ENCODE measurements around the gene GNB5.

GNB5 gene

DNA sequence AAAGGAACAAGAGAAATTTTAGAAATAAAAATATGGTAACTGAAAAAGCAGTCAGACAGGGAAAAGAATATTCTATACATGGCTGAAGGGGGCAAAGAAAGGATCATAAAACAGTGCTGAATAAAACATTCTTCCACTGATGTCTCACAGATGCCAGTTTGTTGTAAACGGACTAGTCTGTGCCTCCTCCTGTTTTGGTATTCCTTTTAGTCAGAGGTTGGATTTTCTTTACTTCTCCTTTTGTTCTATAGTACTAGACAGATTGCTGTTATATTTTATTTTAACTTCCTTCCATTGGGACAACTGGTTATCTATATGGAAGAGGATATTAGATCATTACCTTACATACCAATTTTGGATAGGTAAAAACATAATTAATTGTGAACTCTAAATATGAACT is 16.0 kb upstream of the GNB5 start:
- DNase-seq (ENCODE audit: low read depth in 2 of 2) = no peak

GRCh38 chr15:52206446-52206845 is 15.3 kb upstream of the GNB5 start:
- no peak for DNase-seq (ENCODE audit: low read depth in 2 of 2)

DNA sequence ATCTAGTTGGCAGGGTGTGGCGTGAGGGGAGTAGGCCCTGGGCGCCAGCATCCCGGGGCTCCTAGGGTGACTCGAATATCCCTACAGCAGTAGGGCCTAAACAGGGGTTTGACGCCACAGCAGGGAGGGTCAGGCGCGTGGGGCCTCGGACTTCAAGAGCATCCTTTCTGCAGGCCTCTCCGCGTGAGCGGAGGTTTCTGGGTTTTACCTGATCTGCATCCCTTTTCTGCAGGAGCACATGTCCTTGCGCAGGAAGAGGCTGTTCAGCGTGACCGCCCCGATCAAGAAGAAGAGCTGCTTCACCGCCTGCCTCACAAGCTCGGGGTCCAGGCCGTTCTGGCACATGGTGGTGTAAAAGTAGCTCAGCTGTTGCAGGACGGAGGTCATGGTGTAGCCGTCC is 13.5 kb upstream of the GNB5 start:
- DNase-seq (ENCODE audit: low read depth in 2 of 2) = no peak

- no peak for DNase-seq (ENCODE audit: low read depth in 2 of 2)
These were observed 9.7 kb upstream of the GNB5 start for GRCh38 chr15:52200831-52201365.

GRCh38 chr15:52199271-52199670 is 8.1 kb upstream of the GNB5 start:
- no peak for DNase-seq (ENCODE audit: low read depth in 2 of 2)

GRCh38 chr15:52196891-52197290 is 5.7 kb upstream of the GNB5 start:
- DNase-seq (ENCODE audit: low read depth in 2 of 2) = no peak

DNA sequence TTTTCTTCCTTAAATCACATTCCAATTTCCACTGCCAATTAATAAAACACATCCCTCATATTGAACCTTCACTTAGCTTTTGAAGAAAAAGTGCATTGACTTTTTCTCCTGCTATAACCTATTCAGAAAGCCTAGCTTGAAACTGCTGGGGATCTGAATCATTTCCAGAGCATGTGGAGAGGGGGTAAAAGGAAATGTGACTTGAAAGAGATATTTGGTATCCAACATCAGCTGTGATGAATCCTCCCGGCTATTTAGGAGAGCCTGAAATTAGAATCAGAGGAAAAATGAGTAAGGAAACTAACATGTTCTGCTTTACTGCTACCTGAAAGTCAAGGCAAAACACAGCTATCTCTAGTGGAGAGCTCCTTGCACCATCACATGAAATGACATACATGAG is 2.6 kb upstream of the GNB5 start:
- DNase-seq (ENCODE audit: low read depth in 2 of 2) = no peak

GRCh38 chr15:52193321-52193720 is 2.1 kb upstream of the GNB5 start:
- no peak for DNase-seq (ENCODE audit: low read depth in 2 of 2)

DNA sequence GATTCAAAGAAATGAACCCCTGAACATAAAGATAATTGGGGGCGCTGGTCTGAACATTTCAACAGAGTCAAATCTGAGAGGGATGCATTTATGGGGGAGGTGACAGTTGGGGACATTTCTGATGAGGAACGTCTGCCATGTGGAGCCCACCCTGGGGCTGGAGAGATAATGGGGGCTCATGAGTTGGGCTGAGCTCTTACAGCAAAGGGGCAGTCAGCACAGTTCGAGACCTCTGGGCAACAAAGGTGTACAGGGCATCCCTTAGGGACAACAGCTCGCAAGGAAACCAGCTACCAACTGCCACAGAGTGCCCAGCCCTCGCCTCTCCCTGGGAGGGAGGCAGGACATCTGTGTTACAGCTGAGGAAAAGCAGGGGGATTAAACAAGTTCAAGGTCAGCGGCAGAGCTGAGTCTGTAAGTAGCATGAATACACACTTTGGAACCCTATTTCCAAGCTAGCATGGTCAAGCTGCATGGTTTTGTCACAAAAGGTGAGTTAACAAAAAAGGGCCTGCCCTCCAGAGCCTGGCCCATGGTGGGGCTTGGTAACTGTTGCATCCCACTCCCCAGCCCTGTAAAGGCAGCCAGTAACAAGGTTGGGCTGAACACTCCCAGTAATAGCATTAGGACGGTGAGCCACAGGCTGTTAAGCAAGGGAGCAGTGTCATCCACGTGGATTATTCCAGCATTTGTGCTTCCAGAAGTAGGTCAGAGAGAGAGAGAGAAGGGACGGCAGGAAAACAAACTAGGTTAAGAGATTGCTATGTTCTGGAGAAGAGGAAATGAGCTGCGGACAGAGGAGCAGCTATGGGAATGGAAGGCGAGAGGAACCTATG is 4.3 kb downstream of the GNB5 start:
- no peak for DNase-seq (ENCODE audit: low read depth in 2 of 2)

- no peak for DNase-seq (ENCODE audit: low read depth in 2 of 2)
These were observed 6.0 kb downstream of the GNB5 start for GRCh38 chr15:52185151-52185561.

DNA sequence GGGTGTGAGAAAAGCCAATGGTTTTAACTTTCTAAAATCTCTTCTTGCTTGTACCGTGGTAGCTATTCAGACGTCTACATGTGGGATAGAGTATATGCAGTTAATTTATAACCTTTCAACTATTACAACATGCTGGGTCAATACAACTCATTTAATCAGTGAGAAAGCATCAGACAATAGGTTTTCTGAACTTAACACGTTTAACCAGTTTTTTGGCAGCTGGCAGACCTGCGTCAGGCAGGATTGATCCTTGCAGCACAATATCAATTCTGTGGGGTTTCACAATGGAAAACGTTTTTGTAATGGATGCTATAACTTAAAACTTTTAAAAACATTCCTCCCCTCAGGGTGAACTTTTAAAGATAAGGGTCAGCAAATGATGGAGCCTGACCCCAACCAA is 6.5 kb downstream of the GNB5 start:
- no peak for DNase-seq (ENCODE audit: low read depth in 2 of 2)

GRCh38 chr15:52183562-52184173 is 7.5 kb downstream of the GNB5 start:
- DNase-seq (ENCODE audit: low read depth in 2 of 2) = no peak

DNA sequence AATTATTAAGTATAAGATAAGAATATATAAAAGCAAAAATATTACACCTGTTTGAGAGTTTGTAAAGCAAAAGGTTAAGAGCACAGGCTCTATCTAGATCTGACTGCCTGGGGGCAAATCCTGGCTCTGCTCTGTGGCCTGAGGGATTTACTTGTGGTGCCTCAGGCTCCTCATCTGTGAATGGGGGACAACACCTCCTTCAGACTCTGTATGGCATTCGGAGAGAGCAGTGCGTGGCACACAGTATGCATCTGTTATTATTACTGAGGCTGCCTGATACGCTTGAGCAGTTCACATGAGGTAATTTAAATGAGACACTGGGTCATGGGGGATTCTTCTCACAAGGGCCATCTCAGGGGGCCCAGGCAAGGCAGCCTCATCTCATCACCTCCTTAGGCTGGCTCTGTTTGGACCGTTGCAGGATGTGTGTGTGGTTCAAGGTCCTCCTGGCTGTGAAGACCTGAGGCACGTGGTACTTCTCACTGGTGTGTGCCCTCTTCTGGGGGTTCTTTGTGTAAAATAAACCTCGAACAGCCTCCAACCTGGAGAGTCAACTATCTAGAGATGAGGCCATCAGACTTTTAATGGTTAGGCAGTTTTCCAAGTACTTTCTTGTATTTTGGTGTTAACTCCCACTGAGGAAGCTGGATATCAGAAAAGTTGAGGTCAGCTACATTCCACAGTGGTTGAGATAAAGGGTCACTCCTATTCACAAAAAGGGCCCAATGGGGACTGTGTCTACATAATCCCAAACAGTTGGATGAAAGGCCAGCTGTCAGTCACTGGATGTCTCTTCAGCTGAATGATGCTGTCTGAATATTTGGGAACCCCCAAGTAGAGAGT is 9.0 kb downstream of the GNB5 start:
- no peak for DNase-seq (ENCODE audit: low read depth in 2 of 2)

GRCh38 chr15:52180851-52181450 is 10.2 kb downstream of the GNB5 start:
- DNase-seq (ENCODE audit: low read depth in 2 of 2) = no peak

- DNase-seq (ENCODE audit: low read depth in 2 of 2) = peak in 1 of 2 donors; percentile 16
These were observed 10.9 kb downstream of the GNB5 start for GRCh38 chr15:52180196-52180835.

GRCh38 chr15:52179278-52180195 is 11.7 kb downstream of the GNB5 start:
- DNase-seq (ENCODE audit: low read depth in 2 of 2) = peak; percentile 66 to 76

GRCh38 chr15:52178765-52179164 is 12.4 kb downstream of the GNB5 start:
- no peak for DNase-seq (ENCODE audit: low read depth in 2 of 2)

GRCh38 chr15:52172869-52173268 is 18.3 kb downstream of the GNB5 start:
- no peak for DNase-seq (ENCODE audit: low read depth in 2 of 2)

- no peak for DNase-seq (ENCODE audit: low read depth in 2 of 2)
These were observed 19.4 kb downstream of the GNB5 start for GRCh38 chr15:52171807-52172206.

DNA sequence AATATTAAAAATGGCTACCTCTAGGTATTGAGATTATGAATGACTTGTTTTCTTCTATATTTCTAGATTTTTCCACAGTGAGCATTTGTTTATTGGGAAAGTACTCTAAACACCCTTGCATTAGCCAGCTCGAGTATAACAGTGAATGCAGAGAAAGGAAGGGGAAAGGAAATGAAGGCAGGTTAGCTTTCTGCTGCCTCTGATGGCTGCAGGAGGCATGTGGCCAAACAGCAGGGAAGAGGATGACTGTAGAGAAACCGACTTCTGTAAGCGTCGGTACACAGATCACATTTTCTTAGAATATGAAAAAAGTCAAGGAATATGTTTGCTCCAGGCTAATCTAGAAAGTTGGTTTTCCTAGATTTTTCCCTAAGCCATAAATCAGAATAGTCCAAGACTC is 19.8 kb downstream of the GNB5 start:
- no peak for DNase-seq (ENCODE audit: low read depth in 2 of 2)
